Measurements from ENCODE around the gene RBM7.

DNA sequence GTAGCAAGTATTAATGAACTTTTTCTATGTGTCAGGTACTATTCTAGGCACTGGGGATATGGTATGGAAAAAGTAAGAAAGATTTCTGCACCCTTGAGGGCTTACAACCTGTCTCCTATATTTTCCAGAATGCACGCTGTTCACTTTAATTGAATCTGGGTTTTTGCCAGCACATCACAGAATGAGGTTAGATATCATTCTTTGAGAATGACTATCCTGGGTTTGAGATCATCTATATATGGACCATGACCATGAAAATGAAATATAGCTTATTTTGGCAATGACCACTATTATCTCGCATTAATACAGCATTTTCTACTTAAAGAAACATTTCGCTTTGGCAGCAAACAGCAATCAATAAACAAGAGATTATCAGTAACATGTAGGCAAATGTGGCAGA is 47.0 kb upstream of the RBM7 start:
- TF ChIP-seq, protein P1, sequence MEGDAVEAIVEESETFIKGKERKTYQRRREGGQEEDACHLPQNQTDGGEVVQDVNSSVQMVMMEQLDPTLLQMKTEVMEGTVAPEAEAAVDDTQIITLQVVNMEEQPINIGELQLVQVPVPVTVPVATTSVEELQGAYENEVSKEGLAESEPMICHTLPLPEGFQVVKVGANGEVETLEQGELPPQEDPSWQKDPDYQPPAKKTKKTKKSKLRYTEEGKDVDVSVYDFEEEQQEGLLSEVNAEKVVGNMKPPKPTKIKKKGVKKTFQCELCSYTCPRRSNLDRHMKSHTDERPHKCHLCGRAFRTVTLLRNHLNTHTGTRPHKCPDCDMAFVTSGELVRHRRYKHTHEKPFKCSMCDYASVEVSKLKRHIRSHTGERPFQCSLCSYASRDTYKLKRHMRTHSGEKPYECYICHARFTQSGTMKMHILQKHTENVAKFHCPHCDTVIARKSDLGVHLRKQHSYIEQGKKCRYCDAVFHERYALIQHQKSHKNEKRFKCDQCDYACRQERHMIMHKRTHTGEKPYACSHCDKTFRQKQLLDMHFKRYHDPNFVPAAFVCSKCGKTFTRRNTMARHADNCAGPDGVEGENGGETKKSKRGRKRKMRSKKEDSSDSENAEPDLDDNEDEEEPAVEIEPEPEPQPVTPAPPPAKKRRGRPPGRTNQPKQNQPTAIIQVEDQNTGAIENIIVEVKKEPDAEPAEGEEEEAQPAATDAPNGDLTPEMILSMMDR (IDR thresholded peaks at IDR 0.05; ENCODE audit: extremely low read depth in 1 of 2, insufficient read depth in 1 of 2, low read depth in 1 of 2, low read length in 2 of 2), result no peak
- TF ChIP-seq EZH2 (IDR thresholded peaks at IDR 0.05; ENCODE audit: borderline replicate concordance, low read depth, low read length, severe bottlenecking), result no peak
